IPS DF 19.7 (cell line): ENCODE data around the gene ZBTB12.
"Not testable (repeated sequence)": the region's sequence is repeated elsewhere in the genome, so short reads cannot be mapped to it uniquely, and the experiment has no call there.

ENCODE experiments used
- DNase-seq: peaks from one replicate; pipeline ENCODE4 v3.0.0-alpha.2; 2013; ENCODE audit warnings: low read depth, low spot score

ZBTB12 gene

GRCh38 chr6:31876357-31876756 is 25.5 kb downstream of the ZBTB12 start:
- DNase-seq = no peak

- no peak for DNase-seq
These were observed 26.0 kb downstream of the ZBTB12 start for GRCh38 chr6:31875877-31876276.

DNA sequence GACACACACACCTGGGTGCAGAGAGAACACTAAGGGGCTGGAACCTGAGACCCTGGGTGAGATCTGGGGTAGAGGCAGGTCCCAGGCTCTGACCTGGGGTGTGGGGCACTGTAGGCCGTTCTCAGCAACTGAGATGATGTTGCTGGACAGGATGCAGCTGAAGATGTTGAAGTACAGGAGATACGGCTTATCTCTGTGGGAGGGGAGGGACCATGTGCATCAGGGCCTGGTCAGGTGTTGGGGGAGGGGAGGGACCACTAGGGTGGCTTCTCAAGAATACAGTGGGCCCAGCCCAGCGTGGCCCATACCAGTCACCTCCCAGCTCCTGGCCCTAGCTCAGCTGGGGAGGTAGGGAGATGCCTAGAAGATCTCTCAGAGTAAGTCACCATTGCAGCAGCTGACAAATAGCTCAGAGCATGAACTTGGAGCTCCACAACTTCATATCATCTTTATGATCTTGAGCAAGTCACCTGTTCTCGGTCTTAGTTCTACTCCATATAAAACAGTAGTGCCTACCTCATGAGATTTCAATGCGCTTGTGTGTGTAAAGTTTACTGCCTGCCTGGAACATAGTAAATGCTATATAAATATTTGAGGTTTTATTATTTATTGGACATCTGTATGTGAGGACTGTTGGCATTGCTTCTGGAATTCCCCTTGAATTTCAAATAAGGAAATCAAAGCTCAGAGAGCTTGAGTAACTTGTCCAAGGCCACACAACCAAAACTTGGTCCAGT is 26.9 kb downstream of the ZBTB12 start:
- no peak for DNase-seq

GRCh38 chr6:31874084-31874670 is 27.7 kb downstream of the ZBTB12 start:
- DNase-seq = no peak

DNA sequence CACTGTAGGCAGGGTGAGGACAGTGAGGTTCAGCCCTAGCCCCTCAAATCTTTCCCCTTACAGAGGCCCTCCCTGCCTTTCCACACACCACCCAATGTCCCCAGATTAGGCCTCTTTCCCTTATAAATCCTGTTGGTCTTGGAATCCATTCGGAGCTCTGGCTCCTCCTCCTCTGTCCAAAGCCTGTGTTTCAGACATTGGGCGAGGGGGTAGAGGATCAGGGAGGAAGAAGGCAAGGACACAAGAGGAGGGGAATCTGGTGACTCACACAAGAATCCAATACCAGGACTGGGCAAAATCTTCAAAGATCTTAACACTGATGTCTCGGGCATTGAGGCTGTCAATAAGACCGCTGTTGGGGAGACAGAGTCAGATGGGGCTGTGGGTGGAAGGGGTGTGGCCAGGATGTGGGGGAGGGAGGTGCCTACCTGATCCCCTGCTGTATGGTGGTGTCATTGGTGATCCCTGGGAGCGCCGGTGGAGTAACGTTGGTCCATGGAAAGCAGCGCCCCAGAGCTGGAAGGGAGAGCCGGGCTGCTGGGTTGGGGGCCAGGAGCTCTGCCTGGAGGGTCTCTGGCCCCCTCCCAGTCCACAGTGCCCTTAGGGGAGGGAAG is 30.7 kb downstream of the ZBTB12 start:
- no peak for DNase-seq

DNA sequence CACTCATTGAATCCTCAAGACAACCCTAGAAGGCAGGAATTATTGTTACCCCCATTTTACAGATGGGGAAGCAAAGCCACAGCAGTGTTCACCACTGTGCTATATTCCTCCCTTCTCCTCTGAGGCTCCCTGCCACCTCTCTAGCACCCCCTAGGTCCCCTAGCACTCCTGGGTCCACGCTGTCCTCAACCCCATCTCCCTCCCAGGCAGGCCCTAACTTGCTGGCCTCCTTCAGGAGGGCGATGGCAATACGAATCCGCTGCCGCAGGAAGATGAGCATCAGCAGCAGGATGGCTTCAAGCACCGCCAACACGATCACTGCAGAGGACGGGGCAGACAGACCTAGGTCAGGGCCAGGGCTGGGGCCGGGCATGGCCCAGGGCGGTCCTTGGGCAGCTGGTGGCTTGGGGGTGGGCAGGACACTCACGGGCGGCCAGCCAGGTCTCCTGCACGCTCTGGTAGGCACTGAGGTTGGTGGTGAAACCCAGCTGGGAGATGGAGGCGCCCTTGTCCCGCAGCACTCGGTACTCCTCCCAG is 31.4 kb downstream of the ZBTB12 start:
- DNase-seq = no peak

- no peak for DNase-seq
These were observed 32.5 kb downstream of the ZBTB12 start for GRCh38 chr6:31869343-31869742.

DNA sequence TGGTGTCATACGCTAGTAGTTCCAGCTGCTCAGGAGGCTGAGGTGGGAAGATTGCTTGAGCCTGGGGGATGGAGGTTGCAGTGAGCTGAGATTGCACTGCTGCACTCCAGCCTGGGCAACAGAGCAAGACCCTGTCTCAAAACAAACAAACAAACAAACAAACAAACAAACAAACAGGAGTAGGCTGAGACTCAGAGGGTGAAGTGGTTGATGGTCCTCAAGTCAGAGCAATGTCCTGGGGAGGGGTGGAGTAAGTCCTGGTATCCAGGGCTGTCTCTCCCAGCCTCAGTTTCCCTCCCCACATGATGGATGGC is 33.3 kb downstream of the ZBTB12 start:
- DNase-seq = not testable (repeated sequence)

- DNase-seq = no peak
These were observed 36.4 kb downstream of the ZBTB12 start for GRCh38 chr6:31865205-31866118.

- no peak for DNase-seq
These were observed 37.1 kb downstream of the ZBTB12 start for GRCh38 chr6:31864818-31865204.

DNA sequence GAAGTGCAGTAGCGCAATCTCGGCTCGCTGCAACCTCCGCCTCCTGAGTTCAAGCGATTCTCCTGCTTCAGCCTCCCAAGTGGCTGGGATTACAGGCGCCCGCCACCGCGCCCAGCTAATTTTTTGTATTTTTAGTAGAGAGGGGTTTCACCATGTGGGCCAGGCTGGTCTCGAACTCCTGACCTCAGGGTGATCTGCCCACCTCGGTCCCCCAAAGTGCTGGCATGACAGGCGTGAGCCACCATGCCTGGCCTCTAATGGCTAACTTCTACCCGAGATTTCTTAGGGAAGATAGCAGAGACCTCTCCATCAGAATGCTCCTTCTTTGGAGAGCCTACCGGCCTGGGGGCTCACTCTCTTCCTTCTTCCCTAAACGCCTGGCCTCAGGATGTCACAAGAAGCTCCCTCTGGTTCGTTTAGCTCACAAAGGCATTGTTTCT is 37.7 kb downstream of the ZBTB12 start:
- DNase-seq = not testable (repeated sequence)

DNA sequence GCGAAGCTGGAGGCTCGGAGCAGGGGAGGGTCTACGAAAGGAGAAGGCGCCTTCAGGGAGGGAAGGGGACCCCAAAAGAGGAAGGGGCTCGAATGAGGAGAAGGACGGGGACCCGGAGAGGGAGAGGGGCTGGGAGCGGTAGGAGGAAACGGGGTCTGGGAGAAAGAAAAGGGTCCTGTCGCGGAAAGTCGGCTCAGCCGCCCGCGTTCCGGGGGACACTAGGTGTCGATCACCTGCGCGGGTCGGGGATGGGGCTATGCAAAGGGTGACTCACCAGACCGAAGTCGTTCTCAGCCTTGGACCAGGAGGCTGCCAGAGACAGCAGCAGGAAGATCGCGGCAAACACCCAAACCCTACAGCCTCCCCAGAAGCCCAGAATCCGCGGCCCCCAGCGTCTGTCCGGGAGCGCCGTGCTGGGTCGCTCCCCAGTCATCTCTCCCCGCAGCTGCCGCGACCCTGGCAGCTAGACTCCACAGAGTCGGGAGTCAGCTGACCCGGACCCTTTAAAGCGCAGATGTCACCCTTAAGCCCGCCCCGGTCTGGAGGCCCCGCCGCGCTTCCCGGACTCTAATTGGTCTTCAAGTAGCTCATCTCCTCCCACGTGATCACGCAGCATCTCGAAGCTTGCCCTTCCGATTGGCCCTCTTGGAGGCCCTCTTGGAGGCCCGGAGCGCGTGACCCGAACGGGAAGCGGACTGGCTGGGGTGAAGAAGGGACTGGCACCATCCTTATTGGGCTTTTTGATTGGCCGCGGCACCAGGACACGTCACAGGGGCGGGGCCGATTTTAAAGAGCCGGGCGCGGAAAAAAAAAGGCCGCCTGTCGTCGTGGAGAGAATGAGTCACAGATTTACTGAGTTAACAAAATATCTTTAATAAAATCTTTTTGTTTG is 39.3 kb downstream of the ZBTB12 start, which contains the start of gene NEU1:
Gene NEU1, minus strand, starts transcription at position 478 of the 892 bp plus-strand sequence. Its CDS starts 45 bp downstream, at position 433.
- peak; percentile 100 for DNase-seq

GRCh38 chr6:31861919-31862343 is 40.0 kb downstream of the ZBTB12 start:
- no peak for DNase-seq

DNA sequence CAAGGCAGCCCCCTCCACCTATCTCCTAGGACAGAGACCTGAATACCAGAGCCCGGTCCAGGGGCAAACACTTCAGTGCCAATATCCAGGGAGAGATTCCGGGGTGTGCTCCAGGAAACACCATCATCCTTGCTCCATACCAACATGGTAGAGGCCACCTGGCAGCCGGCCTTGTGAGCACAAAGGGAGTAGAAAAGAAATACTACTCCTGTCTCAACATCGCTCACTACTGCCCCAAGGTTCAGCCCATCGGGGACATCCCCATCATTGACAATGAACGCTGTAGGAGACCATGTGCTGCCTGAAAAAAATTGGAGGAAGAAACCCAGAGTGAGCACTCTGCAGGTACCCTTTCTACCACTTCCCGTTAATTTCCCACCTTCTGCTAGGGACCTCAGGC is 40.7 kb downstream of the ZBTB12 start:
- DNase-seq = no peak

- DNase-seq = no peak
These were observed 41.5 kb downstream of the ZBTB12 start for GRCh38 chr6:31860349-31860748.

DNA sequence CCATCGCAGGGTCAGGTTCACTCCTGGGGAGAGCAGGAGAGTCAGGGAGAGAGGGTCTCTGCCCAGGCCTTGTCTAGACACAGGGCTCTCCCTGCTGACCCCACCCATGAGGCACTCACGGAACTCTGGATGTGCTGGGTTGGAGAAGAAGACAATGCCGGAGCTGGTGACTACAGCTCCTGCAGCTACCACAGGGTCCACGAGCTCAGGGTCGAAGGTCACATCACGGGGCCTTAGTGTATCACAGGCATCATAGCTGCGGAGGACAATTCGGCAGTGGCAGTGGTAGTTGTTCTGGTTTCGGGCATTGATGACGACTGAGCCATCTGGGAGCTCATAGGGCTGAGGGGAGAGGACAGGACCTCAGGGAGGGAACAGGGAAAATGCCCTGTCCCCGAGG is 42.0 kb downstream of the ZBTB12 start:
- no peak for DNase-seq

DNA sequence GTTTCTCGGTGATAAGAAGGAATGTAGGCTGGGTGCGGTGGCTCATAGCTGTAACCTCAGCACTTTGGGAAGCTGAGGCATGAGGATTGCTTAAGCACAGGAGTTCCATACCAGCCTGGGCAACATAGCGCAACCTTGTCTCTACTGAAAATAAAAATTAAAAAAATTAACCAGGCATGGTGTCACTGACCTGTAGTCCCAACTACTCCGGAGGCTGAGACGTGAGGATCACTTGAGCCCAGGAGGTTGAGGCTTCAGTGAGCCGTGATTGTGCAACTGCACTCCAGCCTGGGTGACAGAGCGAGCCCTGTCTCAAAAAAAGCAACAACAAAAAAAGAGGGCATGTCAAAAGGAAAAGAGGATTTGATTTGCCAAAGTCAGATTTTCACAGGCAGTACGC is 43.2 kb downstream of the ZBTB12 start:
- DNase-seq = no peak

DNA sequence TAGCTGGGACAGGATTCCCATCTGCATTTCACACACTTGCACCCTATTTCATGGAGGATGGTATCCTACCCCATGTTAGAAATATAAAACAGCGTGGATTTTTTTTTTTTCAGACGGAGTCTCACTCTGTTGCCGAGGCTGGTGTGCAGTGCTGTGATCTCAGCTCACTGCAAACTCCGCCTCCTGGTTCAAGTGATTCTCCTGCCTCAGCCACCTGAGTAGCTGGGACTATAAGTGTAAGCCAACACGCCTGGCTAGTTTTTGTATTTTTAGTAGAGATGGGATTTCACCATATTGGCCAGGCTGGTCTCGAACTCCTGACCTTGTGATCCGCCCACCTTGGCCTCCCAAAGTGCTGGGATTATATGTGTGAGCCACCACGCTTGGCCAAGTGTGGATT is 44.1 kb downstream of the ZBTB12 start:
- not testable (repeated sequence) for DNase-seq

DNA sequence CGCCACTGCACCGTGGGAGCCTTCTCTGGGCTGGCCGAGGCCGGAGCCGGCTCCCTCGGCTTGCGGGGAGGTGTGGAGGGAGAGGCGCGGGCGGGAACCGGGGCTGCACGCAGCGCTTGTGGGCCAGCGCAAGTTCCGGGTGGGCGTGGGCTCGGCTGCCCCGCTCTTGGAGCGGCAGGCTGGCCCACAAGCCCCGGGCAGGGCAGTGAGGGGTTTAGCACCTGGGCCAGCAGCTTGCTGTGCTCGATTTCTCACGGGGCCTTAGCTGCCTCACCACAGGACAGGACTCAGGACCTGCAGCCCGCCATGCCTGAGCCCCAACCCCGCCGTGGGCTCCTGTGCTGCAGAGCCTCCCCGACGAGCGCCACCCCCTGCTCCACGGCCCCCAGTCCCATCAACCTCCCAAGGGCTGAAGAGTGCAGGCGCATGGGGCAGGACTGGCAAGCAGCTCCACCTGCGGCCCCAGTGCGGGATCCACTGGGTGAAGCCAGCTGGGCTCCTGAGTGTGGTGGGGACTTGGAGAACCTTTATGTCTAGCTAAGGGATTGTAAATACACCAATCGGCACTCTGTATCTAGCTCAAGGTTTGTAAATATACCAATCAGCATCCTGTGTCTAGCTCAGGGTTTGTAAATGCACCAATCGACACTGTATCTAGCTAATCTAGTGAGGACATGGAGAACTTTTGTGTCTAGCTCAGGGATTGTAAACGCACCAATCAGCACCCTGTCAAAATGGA is 49.7 kb downstream of the ZBTB12 start:
- not testable (repeated sequence) for DNase-seq

DNA sequence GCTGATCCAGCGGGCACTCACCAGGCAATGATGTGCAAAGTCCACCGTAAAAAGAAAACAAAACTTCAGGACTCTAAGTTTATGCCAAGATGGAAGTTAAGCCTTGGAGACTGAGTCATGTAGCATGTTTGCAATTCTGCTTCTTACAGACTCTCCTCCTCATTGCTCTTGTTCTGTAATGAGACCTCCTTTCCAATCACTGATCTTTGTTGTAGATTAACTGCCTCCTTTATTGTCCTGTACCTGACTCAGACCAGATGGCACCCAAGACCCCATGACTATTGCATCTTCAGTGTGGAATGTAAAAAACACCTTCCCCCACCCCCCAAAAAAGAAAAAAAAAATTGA is 50.4 kb downstream of the ZBTB12 start:
- no peak for DNase-seq
